LoVo (cell line): ENCODE results near the gene TSPYL4.

Source experiments
- DNase-seq: peaks from one replicate; pipeline ENCODE4 v3.0.0-alpha.2; 2016; ENCODE audit warnings: low spot score

The TSPYL4 gene

GRCh38 chr6:116221911-116222310 is 32.0 kb downstream of the TSPYL4 start:
- DNase-seq = no peak

GRCh38 chr6:116221067-116221466 is 32.8 kb downstream of the TSPYL4 start:
- DNase-seq = no peak

GRCh38 chr6:116218866-116219265 is 35.0 kb downstream of the TSPYL4 start:
- DNase-seq = no peak

GRCh38 chr6:116218172-116218633 is 35.7 kb downstream of the TSPYL4 start:
- peak; percentile 15 for DNase-seq

- DNase-seq = no peak
These were observed 36.8 kb downstream of the TSPYL4 start for GRCh38 chr6:116217069-116217468.

- no peak for DNase-seq
These were observed 38.5 kb downstream of the TSPYL4 start for GRCh38 chr6:116215414-116215813.

GRCh38 chr6:116214681-116215080 is 39.2 kb downstream of the TSPYL4 start:
- DNase-seq = no peak

GRCh38 chr6:116210750-116211425 is 43.0 kb downstream of the TSPYL4 start:
- DNase-seq = no peak

- DNase-seq = no peak
These were observed 43.6 kb downstream of the TSPYL4 start for GRCh38 chr6:116210316-116210715.

GRCh38 chr6:116208056-116208785 is 45.7 kb downstream of the TSPYL4 start:
- DNase-seq = no peak

GRCh38 chr6:116206231-116206903 is 47.5 kb downstream of the TSPYL4 start:
- DNase-seq = no peak

- no peak for DNase-seq
These were observed 48.6 kb downstream of the TSPYL4 start for GRCh38 chr6:116205281-116205680.

- DNase-seq = no peak
These were observed 52.3 kb downstream of the TSPYL4 start for GRCh38 chr6:116201538-116201937.

GRCh38 chr6:116200619-116201249 is 53.1 kb downstream of the TSPYL4 start:
- no peak for DNase-seq
